PC-9 (cell line): ENCODE results near the gene COG1. TPM values are rescaled to one million over a fixed set of nuclear protein-coding genes. Genes with fewer than 3 reads are reported as not detected.

Source experiments
- BruUV-seq: library from RNA; stranded (reverse); fragments of 400-500 nt; replicated peaks from 2 replicates; lab custom pipeline; 2021; lab: Mats Ljungman, UMichigan
- CTCF ChIA-PET: fragments of 300-600 bp; sonication (Branson Sonifier 250); formaldehyde crosslinking; loops from one replicate; lab custom pipeline; 2022; ENCODE audit warnings: antibody characterized with exemption; lab: Charles Lee
- POLR2A ChIA-PET: fragments of 300-600 bp; sonication (Branson Sonifier 250); formaldehyde crosslinking; loops from one replicate; lab custom pipeline; 2022; ENCODE audit warnings: antibody characterized with exemption; ENCODE audit not compliant: unreplicated experiment; lab: Charles Lee
- DNase-seq, 2 experiments: peaks; one replicate each; pipeline versions ENCODE4 v3.0.0 to v3.0.0-alpha.2; 2015 to 2022; ENCODE audit warnings: mixed read lengths in 1 of 2
- H2AFZ ChIP-seq: fragments of 200-600 bp; sonication (generic); 2 replicates; pipeline ENCODE4 v1.8.1; 2017; ENCODE audit warnings: antibody characterized with exemption
- H3F3A ChIP-seq: fragments of 200-600 bp; sonication (generic); 2 replicates; pipeline ENCODE4 v1.8.1; 2017; ENCODE audit warnings: antibody characterized with exemption, mild to moderate bottlenecking, low read depth; ENCODE audit not compliant: insufficient read depth
- H3K27ac ChIP-seq: fragments of 200-600 bp; sonication (generic); 2 replicates; pipeline ENCODE4 v1.6.1; 2016; ENCODE audit warnings: mixed run types
- H3K27me3 ChIP-seq: fragments of 200-600 bp; sonication (generic); 2 replicates; pipeline ENCODE4 v1.6.1; 2016; ENCODE audit warnings: low read depth, mixed run types; ENCODE audit not compliant: insufficient read depth
- H3K36me3 ChIP-seq: fragments of 200-600 bp; sonication (generic); 2 replicates; pipeline ENCODE4 v1.6.1; 2016; ENCODE audit warnings: low read depth, mixed run types
- H3K4me1 ChIP-seq: fragments of 200-600 bp; sonication (generic); replicated peaks from 2 replicates; pipeline ENCODE4 v1.6.1; 2016; ENCODE audit warnings: mixed run types; ENCODE audit not compliant: insufficient read depth
- H3K4me2 ChIP-seq: fragments of 200-600 bp; sonication (generic); 2 replicates; pipeline ENCODE4 v1.6.1; 2017; ENCODE audit warnings: mixed run types
- H3K4me3 ChIP-seq: fragments of 200-600 bp; sonication (generic); 2 replicates; pipeline ENCODE4 v1.6.1; 2016; ENCODE audit warnings: mixed run types
- H3K79me2 ChIP-seq: fragments of 200-600 bp; sonication (generic); 2 replicates; pipeline ENCODE4 v1.6.1; 2017; ENCODE audit warnings: low read depth, mixed run types
- H3K9me2 ChIP-seq: fragments of 200-600 bp; sonication (generic); 2 replicates; pipeline ENCODE4 v1.8.1; 2017; ENCODE audit warnings: mild to moderate bottlenecking; ENCODE audit not compliant: insufficient read depth
- H3K9me3 ChIP-seq: fragments of 200-600 bp; sonication (generic); 2 replicates; pipeline ENCODE4 v1.8.1; 2016; ENCODE audit warnings: low read depth; ENCODE audit not compliant: insufficient read depth
- H4K20me1 ChIP-seq: fragments of 200-600 bp; sonication (generic); 2 replicates; pipeline ENCODE4 v1.8.1; 2017; ENCODE audit not compliant: insufficient read depth
- CTCF ChIP-seq: fragments of 200-600 bp; sonication (generic); conservative IDR thresholded peaks from 2 replicates; pipeline ENCODE4 v1.6.1; 2017; ENCODE audit warnings: mixed run types, antibody characterized with exemption, mild to moderate bottlenecking, moderate library complexity
- EZH2 ChIP-seq: fragments of 200-600 bp; sonication (generic); IDR thresholded peaks from 2 replicates; pipeline ENCODE4 v1.8.0; 2017; ENCODE audit warnings: antibody characterized with exemption, low read depth
- intact Hi-C: fragments of 100-400 bp; cut with micrococcal nuclease; formaldehyde crosslinking; loops from one replicate; pipeline ENCODE4 v1.10.0; 2022; ENCODE audit not compliant: unreplicated experiment
- total RNA-seq: library from RNA; stranded (reverse); gene quantifications from 2 replicates; pipeline ENCODE4 v1.2.3, GENCODE V29; 2021

The COG1 gene
- total RNA-seq, 1 experiment from 2014 or later: 24.8 TPM

- no peak overlapping the region for H3K27ac ChIP-seq
- ChIA-PET POLR2A (no interaction called here), CTCF (no interaction called here)
- no peak overlapping the region for H3K4me3 ChIP-seq
- peaks cover 29% of the 10 kb centered on the region for H3K36me3 ChIP-seq
- no peaks in the 10 kb centered on the region for H3K9me2 ChIP-seq
- H3K4me1 ChIP-seq: no peaks in the 10 kb centered on the region
- H3K4me2 ChIP-seq: no peak overlapping the region
- BruUV-seq: no TSS peak
- TF ChIP-seq EZH2 (no peak), CTCF (no peak)
- H3F3A ChIP-seq: peaks cover 13% of the 10 kb centered on the region
- intact Hi-C loops: no loop called here
- no peak for DNase-seq
- H3K79me2 ChIP-seq: no peaks in the 10 kb centered on the region
- H3K9me3 ChIP-seq: no peaks in the 10 kb centered on the region
- H4K20me1 ChIP-seq: no peaks in the 10 kb centered on the region
- H3K27me3 ChIP-seq: no peaks in the 10 kb centered on the region
- H2AFZ ChIP-seq: no peak overlapping the region
Observed at GRCh38 chr17:73203135-73203787, 10.4 kb downstream of the COG1 start.

GRCh38 chr17:73203788-73204479, 11.1 kb downstream of the COG1 start:
- no peaks in the 10 kb centered on the region for H3K79me2 ChIP-seq
- H3K4me2 ChIP-seq: no peak overlapping the region
- no peaks in the 10 kb centered on the region for H3K9me3 ChIP-seq
- ChIA-PET CTCF (no interaction called here), POLR2A (interaction anchor here (0.6 kb wide), 1 partner anchor 178 kb away, joined by 3 read pairs; no protein-coding TSS in a partner anchor)
- peaks cover 34% of the 10 kb centered on the region for H3K36me3 ChIP-seq
- H3F3A ChIP-seq: peaks cover 13% of the 10 kb centered on the region
- no peaks in the 10 kb centered on the region for H3K9me2 ChIP-seq
- no peaks in the 10 kb centered on the region for H3K4me1 ChIP-seq
- no peak overlapping the region for H3K4me3 ChIP-seq
- BruUV-seq: no TSS peak
- no peak for TF ChIP-seq EZH2
- no peak for TF ChIP-seq CTCF
- intact Hi-C loops: no loop called here
- no peaks in the 10 kb centered on the region for H4K20me1 ChIP-seq
- no peak overlapping the region for H3K27ac ChIP-seq
- H2AFZ ChIP-seq: no peak overlapping the region
- no peak for DNase-seq
- no peaks in the 10 kb centered on the region for H3K27me3 ChIP-seq

- no peak for DNase-seq
- Histone ChIP-seq H3K9me3 (no peaks in the 10 kb centered on the region), H3K36me3 (peaks cover 41% of the 10 kb centered on the region), H3K27me3 (no peaks in the 10 kb centered on the region), H3K4me1 (no peaks in the 10 kb centered on the region), H2AFZ (no peak overlapping the region), H3K4me2 (no peak overlapping the region), H3K79me2 (peaks cover 6% of the 10 kb centered on the region; the same call in 1 of the 2 replicates), H4K20me1 (peaks cover 13% of the 10 kb centered on the region; the same call in 1 of the 2 replicates), H3F3A (peaks cover 13% of the 10 kb centered on the region), H3K4me3 (no peak overlapping the region), H3K27ac (no peak overlapping the region), H3K9me2 (no peaks in the 10 kb centered on the region)
- intact Hi-C loops: no loop called here
- no TSS peak for BruUV-seq
- POLR2A ChIA-PET: no interaction called here
- TF ChIP-seq EZH2: no peak
- no peak for TF ChIP-seq CTCF
- CTCF ChIA-PET: no interaction called here
Observed at GRCh38 chr17:73205459-73205961, 12.7 kb downstream of the COG1 start.
